ENCODE results near the gene PODNL1.

DNA sequence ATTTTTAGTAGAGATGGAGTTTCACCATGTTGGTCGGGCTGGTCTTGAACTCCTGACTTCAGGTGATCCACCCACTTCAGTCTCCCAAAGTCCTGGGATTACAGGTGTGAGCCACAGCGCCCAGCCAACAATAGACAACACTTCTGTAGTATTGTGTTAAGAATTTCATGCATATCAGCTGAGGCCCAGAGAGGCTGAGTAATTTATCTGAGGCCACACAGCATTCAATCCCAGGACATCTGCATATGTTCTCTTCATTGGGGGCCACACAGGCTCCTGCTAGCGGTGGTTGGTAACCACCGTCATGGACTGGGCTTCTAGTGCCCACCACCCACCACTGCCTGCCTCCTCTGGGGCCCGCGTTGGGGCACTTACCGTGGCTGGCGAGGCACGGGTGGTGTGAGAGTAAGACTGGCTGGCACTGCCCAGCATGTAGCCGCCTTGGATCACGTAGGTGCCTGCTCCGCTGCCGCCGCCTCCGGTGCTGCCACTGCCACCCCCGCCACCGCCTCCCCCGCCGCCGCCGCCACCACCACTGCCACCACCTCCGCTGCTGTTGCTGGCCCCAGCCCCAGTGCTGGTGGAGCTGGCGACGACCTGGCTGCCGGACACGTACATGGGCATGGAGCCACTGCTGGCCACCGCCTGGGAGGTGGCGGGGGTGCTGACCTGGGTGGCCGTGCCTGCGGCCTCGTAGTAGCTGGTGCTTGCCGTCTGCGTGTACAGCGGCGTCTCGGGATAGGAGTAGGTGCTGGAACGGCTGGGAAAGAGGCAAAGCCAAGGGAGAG, 34.3 kb upstream of the PODNL1 start:
- TF ChIP-seq ZNF382 (CRISPR knock-in tag; IDR thresholded peaks at IDR 0.05; ENCODE audit: borderline replicate concordance) (no peak), EP300 (IDR thresholded peaks at IDR 0.05; ENCODE audit: low read depth in 2 of 2, low read length in 2 of 2) (no peak), EP300 (CRISPR knock-in tag; IDR thresholded peaks at IDR 0.05; ENCODE audit: borderline replicate concordance) (no peak), FOXJ3 (CRISPR knock-in tag; IDR thresholded peaks at IDR 0.05; ENCODE audit: borderline replicate concordance) (no peak), POLR2AphosphoS5 (IDR thresholded peaks at IDR 0.05; ENCODE audit: low read depth, low read length) (no peak), ZFP62 (CRISPR knock-in tag; IDR thresholded peaks at IDR 0.05) (no peak)
